Ovary (tissue), 3 donors: Measurements from ENCODE around the gene CRTAC1.

ENCODE experiments used
- CTCF ChIP-seq, 3 donors: fragments of 450-650 bp in 2 of 3; fragments of 200-600 bp in 1 of 3; IDR thresholded peaks; one replicate each; pipeline versions ENCODE4 v1.5.1 to v1.8.0; 2016 to 2022; ENCODE audit warnings: antibody characterized with exemption in 3 of 3, mild to moderate bottlenecking in 1 of 3
- EP300 ChIP-seq: sonication (generic); formaldehyde crosslinking; IDR thresholded peaks from one replicate; pipeline ENCODE4 v1.6.1; 2017; ENCODE audit warnings: antibody characterized with exemption
- POLR2A ChIP-seq: fragments of 450-650 bp; IDR thresholded peaks from one replicate; pipeline ENCODE4 v1.6.1; 2017; ENCODE audit warnings: antibody characterized with exemption, mild to moderate bottlenecking, moderate library complexity
- donor health status: DM: no; HTN: no; CAD: no.

DNA sequence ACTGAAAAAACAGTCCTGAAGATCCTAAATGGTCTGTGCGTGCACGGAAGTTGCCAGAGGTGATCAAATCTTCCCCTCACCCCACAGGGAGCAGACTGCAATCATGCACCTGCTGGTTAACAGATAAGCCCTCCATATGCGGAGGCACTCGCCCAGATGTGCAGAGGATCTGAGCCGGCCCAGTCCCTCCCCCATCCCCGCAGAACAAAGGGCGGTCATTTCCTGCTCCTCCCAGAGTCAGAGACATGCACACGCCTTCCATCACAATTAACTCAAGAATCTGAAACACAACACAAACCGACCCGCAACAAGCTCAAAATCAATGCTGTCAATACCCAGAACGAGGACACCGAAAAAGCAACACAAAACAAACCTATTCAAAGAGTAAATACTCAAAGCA is 24.2 kb downstream of the CRTAC1 start:
- no peak for TF ChIP-seq CTCF (IDR thresholded peaks at IDR 0.05)
- TF ChIP-seq EP300, result no peak
- TF ChIP-seq POLR2A, result no peak
